ENCODE results near the gene PATL1.

DNA sequence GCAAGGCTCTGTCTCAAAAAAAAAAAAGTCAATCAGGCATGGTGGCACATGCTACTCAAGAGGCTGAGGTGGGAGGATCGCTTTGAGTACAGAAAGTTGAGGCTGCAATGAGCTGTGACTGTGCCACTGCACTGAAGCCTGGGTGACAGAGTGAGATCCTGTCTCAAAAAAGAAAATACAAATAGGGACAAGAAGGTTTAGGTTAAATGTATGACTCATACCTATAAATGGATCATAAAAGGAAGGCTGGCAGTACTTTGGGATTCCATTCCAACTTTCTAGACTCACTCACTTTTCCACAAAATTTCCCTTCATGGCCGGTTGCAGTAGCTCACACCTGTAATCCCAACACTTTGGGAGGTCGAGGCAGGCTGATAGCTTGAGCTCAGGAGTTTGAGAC is 27.7 kb downstream of the PATL1 start:
- no peak for TF ChIP-seq POLR2A (IDR thresholded peaks at IDR 0.05)
- TF ChIP-seq, protein P1, sequence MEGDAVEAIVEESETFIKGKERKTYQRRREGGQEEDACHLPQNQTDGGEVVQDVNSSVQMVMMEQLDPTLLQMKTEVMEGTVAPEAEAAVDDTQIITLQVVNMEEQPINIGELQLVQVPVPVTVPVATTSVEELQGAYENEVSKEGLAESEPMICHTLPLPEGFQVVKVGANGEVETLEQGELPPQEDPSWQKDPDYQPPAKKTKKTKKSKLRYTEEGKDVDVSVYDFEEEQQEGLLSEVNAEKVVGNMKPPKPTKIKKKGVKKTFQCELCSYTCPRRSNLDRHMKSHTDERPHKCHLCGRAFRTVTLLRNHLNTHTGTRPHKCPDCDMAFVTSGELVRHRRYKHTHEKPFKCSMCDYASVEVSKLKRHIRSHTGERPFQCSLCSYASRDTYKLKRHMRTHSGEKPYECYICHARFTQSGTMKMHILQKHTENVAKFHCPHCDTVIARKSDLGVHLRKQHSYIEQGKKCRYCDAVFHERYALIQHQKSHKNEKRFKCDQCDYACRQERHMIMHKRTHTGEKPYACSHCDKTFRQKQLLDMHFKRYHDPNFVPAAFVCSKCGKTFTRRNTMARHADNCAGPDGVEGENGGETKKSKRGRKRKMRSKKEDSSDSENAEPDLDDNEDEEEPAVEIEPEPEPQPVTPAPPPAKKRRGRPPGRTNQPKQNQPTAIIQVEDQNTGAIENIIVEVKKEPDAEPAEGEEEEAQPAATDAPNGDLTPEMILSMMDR (IDR thresholded peaks at IDR 0.05) = no peak
